Panc1 (cell line): ENCODE results near the gene GSG1L. TPM values are rescaled to one million over a fixed set of nuclear protein-coding genes. Genes with fewer than 3 reads are reported as not detected.
"Not testable (repeated sequence)": the region's sequence is repeated elsewhere in the genome, so short reads cannot be mapped to it uniquely, and the experiment has no call there.

Experiments
- ATAC-seq: fragments of 200-7000 bp; cut with Tn5 transposase; 2 replicates; pipeline ENCODE4 v1.9.1; 2020; ENCODE audit warnings: mild to moderate bottlenecking, moderate library complexity
- BruUV-seq: library from RNA; stranded (reverse); fragments of 400-500 nt; replicated peaks from 2 replicates; lab custom pipeline; 2021; lab: Mats Ljungman, UMichigan
- CTCF ChIA-PET: fragments of 300-600 bp; sonication (Branson Sonifier 250); formaldehyde crosslinking; loops from one replicate; lab custom pipeline; 2022; ENCODE audit warnings: antibody characterized with exemption; lab: Charles Lee
- POLR2A ChIA-PET: fragments of 300-600 bp; sonication (Branson Sonifier 250); formaldehyde crosslinking; loops from one replicate; lab custom pipeline; 2022; ENCODE audit warnings: antibody characterized with exemption; lab: Charles Lee
- DNase-seq: peaks from one replicate; pipeline ENCODE4 v3.0.0-alpha.2; 2010; ENCODE audit warnings: low read depth, low spot score
- H3K27ac ChIP-seq: 2 replicates; pipeline ENCODE4 v1.5.1; 2011; ENCODE audit warnings: mild to moderate bottlenecking, low read length, inconsistent platforms
- H3K27me3 ChIP-seq: fragments of 200-500 bp; sonication (Bioruptor generic); 2 replicates; pipeline ENCODE4 v1.6.0; 2014; ENCODE audit warnings: low read length, inconsistent platforms; ENCODE audit not compliant: control insufficient read depth, insufficient read depth
- H3K36me3 ChIP-seq: fragments of 200-500 bp; sonication (Bioruptor generic); 2 replicates; pipeline ENCODE4 v1.5.1; 2014; ENCODE audit warnings: inconsistent platforms, mild to moderate bottlenecking, low read length, moderate library complexity; ENCODE audit not compliant: control insufficient read depth, insufficient read depth
- H3K4me1 ChIP-seq: 2 replicates; pipeline ENCODE4 v1.5.1; 2011; ENCODE audit warnings: inconsistent platforms, mild to moderate bottlenecking, low read length, moderate library complexity; ENCODE audit not compliant: control insufficient read depth, insufficient read depth
- H3K4me3 ChIP-seq, 2 experiments: 2 replicates each; pipeline ENCODE4 v1.5.1; 2011 to 2012; ENCODE audit warnings: low read depth in 2 of 2, low read length in 2 of 2, mild to moderate bottlenecking in 2 of 2, inconsistent platforms in 1 of 2, moderate library complexity in 1 of 2
- H3K9me3 ChIP-seq: fragments of 200-500 bp; sonication (Bioruptor generic); 2 replicates; pipeline ENCODE4 v1.5.1; 2014; ENCODE audit warnings: low read depth, mild to moderate bottlenecking, inconsistent platforms, low read length, moderate library complexity; ENCODE audit not compliant: control insufficient read depth, insufficient read depth
- CTCF ChIP-seq: fragments of 450-650 bp; IDR thresholded peaks from 2 replicates; pipeline ENCODE4 v1.5.1; 2017; ENCODE audit warnings: mild to moderate bottlenecking
- POLR2AphosphoS5 ChIP-seq: IDR thresholded peaks from 2 replicates; pipeline ENCODE4 v1.6.1; 2012; ENCODE audit warnings: mild to moderate bottlenecking, low read depth, low read length, moderate library complexity
- SIN3A ChIP-seq: IDR thresholded peaks from 2 replicates; pipeline ENCODE4 v1.6.1; 2012; ENCODE audit warnings: low read depth, mild to moderate bottlenecking, low read length, moderate library complexity, borderline replicate concordance; ENCODE audit not compliant: insufficient read depth
- TCF7L2 ChIP-seq: IDR thresholded peaks from 2 replicates; pipeline ENCODE4 v1.6.1; 2011; ENCODE audit warnings: mild to moderate bottlenecking, low read depth, low read length, inconsistent platforms
- in situ Hi-C: cut with HindIII; loops from 2 replicates; pipeline ENCODE4 v1.10.0; 2016; ENCODE audit warnings: low sequenced_read_pairs, low pct_unique_long_range_greater_than_20kb
- intact Hi-C: fragments of 100-400 bp; cut with micrococcal nuclease; formaldehyde crosslinking; loops from one replicate; pipeline ENCODE4 v1.10.0; 2022; ENCODE audit not compliant: unreplicated experiment
- total RNA-seq: library from RNA; stranded (reverse); gene quantifications from one replicate; pipeline ENCODE4 v1.2.1, GENCODE V29; 2021; ENCODE audit not compliant: unreplicated experiment
- TF ChIP-seq, protein P1 (sequence below), 2 experiments: IDR thresholded peaks; 2 replicates each; pipeline ENCODE4 v1.6.1; 2011 to 2012; ENCODE audit warnings: low read depth in 2 of 2, control low read depth in 1 of 2, low read length in 1 of 2, mild to moderate bottlenecking in 1 of 2, moderate library complexity in 1 of 2; ENCODE audit not compliant: insufficient read depth in 1 of 2

Gene GSG1L
- total RNA-seq, 1 experiment from 2014 or later: 0.08 TPM

- in situ Hi-C loops (no loop called here), intact Hi-C loops (no loop called here)
- ChIA-PET CTCF (no interaction called here), POLR2A (no interaction called here)
- Histone ChIP-seq H3K27me3 (peaks cover 6% of the 10 kb centered on the region; the same call in 1 of the 2 replicates), H3K36me3 (no peaks in the 10 kb centered on the region), H3K4me1 (no peaks in the 10 kb centered on the region), H3K9me3 (no peaks in the 10 kb centered on the region), H3K4me3 (no peak overlapping the region), H3K27ac (no peak overlapping the region)
- DNase-seq: no peak
- ATAC-seq: peak; percentile 53; the same call in 1 of the 2 replicates
- BruUV-seq: no TSS peak
- no peak for TF ChIP-seq POLR2AphosphoS5
- TF ChIP-seq TCF7L2: no peak
- TF ChIP-seq, protein P1, sequence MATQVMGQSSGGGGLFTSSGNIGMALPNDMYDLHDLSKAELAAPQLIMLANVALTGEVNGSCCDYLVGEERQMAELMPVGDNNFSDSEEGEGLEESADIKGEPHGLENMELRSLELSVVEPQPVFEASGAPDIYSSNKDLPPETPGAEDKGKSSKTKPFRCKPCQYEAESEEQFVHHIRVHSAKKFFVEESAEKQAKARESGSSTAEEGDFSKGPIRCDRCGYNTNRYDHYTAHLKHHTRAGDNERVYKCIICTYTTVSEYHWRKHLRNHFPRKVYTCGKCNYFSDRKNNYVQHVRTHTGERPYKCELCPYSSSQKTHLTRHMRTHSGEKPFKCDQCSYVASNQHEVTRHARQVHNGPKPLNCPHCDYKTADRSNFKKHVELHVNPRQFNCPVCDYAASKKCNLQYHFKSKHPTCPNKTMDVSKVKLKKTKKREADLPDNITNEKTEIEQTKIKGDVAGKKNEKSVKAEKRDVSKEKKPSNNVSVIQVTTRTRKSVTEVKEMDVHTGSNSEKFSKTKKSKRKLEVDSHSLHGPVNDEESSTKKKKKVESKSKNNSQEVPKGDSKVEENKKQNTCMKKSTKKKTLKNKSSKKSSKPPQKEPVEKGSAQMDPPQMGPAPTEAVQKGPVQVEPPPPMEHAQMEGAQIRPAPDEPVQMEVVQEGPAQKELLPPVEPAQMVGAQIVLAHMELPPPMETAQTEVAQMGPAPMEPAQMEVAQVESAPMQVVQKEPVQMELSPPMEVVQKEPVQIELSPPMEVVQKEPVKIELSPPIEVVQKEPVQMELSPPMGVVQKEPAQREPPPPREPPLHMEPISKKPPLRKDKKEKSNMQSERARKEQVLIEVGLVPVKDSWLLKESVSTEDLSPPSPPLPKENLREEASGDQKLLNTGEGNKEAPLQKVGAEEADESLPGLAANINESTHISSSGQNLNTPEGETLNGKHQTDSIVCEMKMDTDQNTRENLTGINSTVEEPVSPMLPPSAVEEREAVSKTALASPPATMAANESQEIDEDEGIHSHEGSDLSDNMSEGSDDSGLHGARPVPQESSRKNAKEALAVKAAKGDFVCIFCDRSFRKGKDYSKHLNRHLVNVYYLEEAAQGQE (IDR thresholded peaks at IDR 0.05; ENCODE audit: insufficient read depth in 1 of 2, low read depth in 2 of 2, low read length in 1 of 2): no peak
- no peak for TF ChIP-seq CTCF
- TF ChIP-seq SIN3A: no peak
Observed at GRCh38 chr16:27980076-27980775, 83.3 kb downstream of the GSG1L start.

- H3K4me1 ChIP-seq, CTCF ChIA-PET, BruUV-seq, DNase-seq, H3K27me3 ChIP-seq, in situ Hi-C loops, H3K9me3 ChIP-seq, intact Hi-C loops, H3K36me3 ChIP-seq, H3K4me3 ChIP-seq, POLR2A ChIA-PET, H3K27ac ChIP-seq: not testable (repeated sequence)
- 0 out of 2 replicates have a peak, but pooled peaks have one; percentile 29 for ATAC-seq
Observed at GRCh38 chr16:27979668-27980067, 83.8 kb downstream of the GSG1L start.

GRCh38 chr16:27978876-27979275 is 84.6 kb downstream of the GSG1L start:
- no peaks in the 10 kb centered on the region for H3K9me3 ChIP-seq
- ChIA-PET POLR2A (interaction anchor here (0.6 to 0.7 kb wide), 2 partner anchors 36 to 119 kb away, joined by 3 to 9 read pairs; no protein-coding TSS in a partner anchor), CTCF (no interaction called here)
- no TSS peak for BruUV-seq
- ATAC-seq (no peak), DNase-seq (no peak)
- intact Hi-C loops: no loop called here
- in situ Hi-C loops: no loop called here
- no peaks in the 10 kb centered on the region for H3K36me3 ChIP-seq
- TF ChIP-seq SIN3A: no peak
- TF ChIP-seq, protein P1 (IDR thresholded peaks at IDR 0.05; ENCODE audit: insufficient read depth in 1 of 2, low read depth in 2 of 2, low read length in 1 of 2): no peak
- TF ChIP-seq CTCF: no peak
- TF ChIP-seq TCF7L2: no peak
- TF ChIP-seq POLR2AphosphoS5: no peak
- no peak overlapping the region for H3K27ac ChIP-seq
- peaks cover 6% of the 10 kb centered on the region; the same call in 1 of the 2 replicates for H3K27me3 ChIP-seq
- H3K4me3 ChIP-seq: no peak overlapping the region
- no peaks in the 10 kb centered on the region for H3K4me1 ChIP-seq
